A673 (cell line): ENCODE results near the gene POTEI.
"Not testable (repeated sequence)": the region's sequence is repeated elsewhere in the genome, so short reads cannot be mapped to it uniquely, and the experiment has no call there.

Source experiments
- CTCF ChIP-seq: fragments of 300-800, 200-600 bp; sonication (generic); conservative IDR thresholded peaks from 2 replicates; pipeline ENCODE4 v1.5.1; 2017; ENCODE audit warnings: low read depth, mild to moderate bottlenecking, antibody characterized with exemption, low read length, moderate library complexity, mixed read lengths
- EZH2 ChIP-seq: fragments of 200-600 bp; sonication (generic); IDR thresholded peaks from 2 replicates; pipeline ENCODE4 v1.6.1; 2017; ENCODE audit warnings: borderline replicate concordance, low read depth, mild to moderate bottlenecking, mixed read lengths, antibody characterized with exemption, low read length; ENCODE audit not compliant: poor library complexity, severe bottlenecking

- TF ChIP-seq CTCF, EZH2: not testable (repeated sequence)
Measured at GRCh38 chr2:130510807-130511746, 1.9 kb upstream of the POTEI start.
